Measurements from ENCODE around the gene IGHMBP2. TPM values are rescaled to one million over a fixed set of nuclear protein-coding genes. Genes with fewer than 3 reads are reported as not detected.
A peak's percentile ranks its signal among the peaks of the same experiment; 100 is the strongest.

IGHMBP2 gene
- total and polyA plus RNA-seq, 12 donors = 9.0 to 24.3 (median 12.1) TPM

GRCh38 chr11:68980776-68981065 is 77.0 kb downstream of the IGHMBP2 start, which contains the start of gene MRGPRD:
MRGPRD (minus strand) TSS chr11:68980986; CDS start chr11:68980986, 0 bp downstream.
- H3K4me3 ChIP-seq = no peak within 1 kb of the TSS
- no peaks in the 10 kb centered on the region for H3K27me3 ChIP-seq
- peaks cover 0 to 36% (median 15%) of the 10 kb centered on the region in 9 donors for H3K4me1 ChIP-seq
- TF ChIP-seq CTCF (IDR thresholded peaks at IDR 0.05) = no peak
- intact Hi-C loops (cut with DNase I) = no loop called here
- DNase-seq = no peak
- WGBS, 2 donors = 89 to 91% methylated on average over 8 of the region's 8 CpGs
- no peak within 1 kb of the TSS for H3K27ac ChIP-seq
- no peaks in the 10 kb centered on the region for H3K36me3 ChIP-seq
- ATAC-seq = peak in 1 of 8 donors; percentile 31
- H3K9me3 ChIP-seq = peaks cover 0 to 8% (median 0%) of the 10 kb centered on the region in 11 donors

GRCh38 chr11:68982134-68982533 is 78.4 kb downstream of the IGHMBP2 start:
- Histone ChIP-seq H3K9me3 (peaks cover 0 to 23% (median 5%) of the 10 kb centered on the region in 11 donors), H3K36me3 (no peaks in the 10 kb centered on the region), H3K4me1 (peaks cover 0 to 21% (median 10%) of the 10 kb centered on the region in 9 donors), H3K27me3 (no peaks in the 10 kb centered on the region), H3K4me3 (no peak overlapping the region), H3K27ac (no peak overlapping the region)
- no peak for TF ChIP-seq CTCF (IDR thresholded peaks at IDR 0.05)
- intact Hi-C loops (cut with DNase I) = no loop called here
- no peak for DNase-seq
- no peak for ATAC-seq
- WGBS, 2 donors = 91 to 95% methylated on average over 2 of the region's 2 CpGs

- TF ChIP-seq CTCF (IDR thresholded peaks at IDR 0.05) = no peak
- Histone ChIP-seq H3K36me3 (no peaks in the 10 kb centered on the region), H3K4me1 (peaks cover 0 to 7% (median 7%) of the 10 kb centered on the region in 9 donors), H3K4me3 (no peak overlapping the region), H3K27ac (no peak overlapping the region), H3K9me3 (peaks cover 0 to 25% (median 6%) of the 10 kb centered on the region in 11 donors), H3K27me3 (peaks cover 0 to 4% (median 0%) of the 10 kb centered on the region in 7 donors)
- no peak for ATAC-seq
- intact Hi-C loops (cut with DNase I) = no loop called here
- no peak for DNase-seq
- WGBS, 2 donors = 80% methylated on average over 6 of the region's 6 CpGs
Observed at GRCh38 chr11:68983801-68984200, 80.1 kb downstream of the IGHMBP2 start.

- intact Hi-C loops (cut with DNase I) = no loop called here
- Histone ChIP-seq H3K27me3 (peaks cover 0 to 21% (median 3%) of the 10 kb centered on the region in 7 donors), H3K4me1 (no peaks in the 10 kb centered on the region), H3K36me3 (no peaks in the 10 kb centered on the region), H3K4me3 (no peak overlapping the region), H3K27ac (no peak overlapping the region), H3K9me3 (peaks cover 0 to 21% (median 5%) of the 10 kb centered on the region in 11 donors)
- ATAC-seq (no peak), DNase-seq (no peak)
- no peak for TF ChIP-seq CTCF (IDR thresholded peaks at IDR 0.05)
Observed at GRCh38 chr11:68987211-68987610, 83.5 kb downstream of the IGHMBP2 start.
